A549 (cell line): ENCODE results near the gene CC2D2A. TPM values are rescaled to one million over a fixed set of nuclear protein-coding genes. Genes with fewer than 3 reads are reported as not detected.

Experiments used
- ATAC-seq, 2 experiments: fragments of 200-7000 bp in 1 of 2; fragments of >200 bp in 1 of 2; cut with Nextera tagmentation in 1 of 2; cut with Tn5 transposase in 1 of 2; 3 replicates each; pipeline versions ENCODE4 v1.8.0 to v1.9.1; 2018 to 2020; ENCODE audit warnings: mild to moderate bottlenecking in 1 of 2, moderate library complexity in 1 of 2
- CTCF ChIA-PET: fragments of 300-600 bp; sonication (Branson Sonifier 250); formaldehyde crosslinking; extraction: SDS; loops from one replicate; lab custom pipeline; 2021; ENCODE audit warnings: antibody characterized with exemption, inconsistent platforms; lab: Yijun Ruan, JAX
- POLR2A ChIA-PET: fragments of 350-600 bp; formaldehyde crosslinking; extraction: SDS; loops from one replicate; lab custom pipeline; 2021; ENCODE audit warnings: antibody characterized with exemption, inconsistent platforms; lab: Yijun Ruan, JAX
- DNase-seq, 2 experiments: peaks; one replicate each; pipeline versions ENCODE4 v3.0.0 to v3.0.0-alpha.2; 2011 to 2016; ENCODE audit warnings: low read depth in 1 of 2, low spot score in 1 of 2
- FAIRE-seq: peaks from 2 replicates; lab custom pipeline; 2011; peaks lifted over from hg19 to GRCh38; lab: Jason Lieb, UNC
- H3K27ac ChIP-seq, 2 experiments: fragments of >200 bp; sonication (Bioruptor Twin); formaldehyde crosslinking; 3 replicates each; pipeline ENCODE4 v1.5.1; 2016 to 2017
- H3K4me1 ChIP-seq: fragments of >200 bp; sonication (Bioruptor Twin); formaldehyde crosslinking; 3 replicates; pipeline ENCODE4 v1.6.1; 2016
- H3K4me2 ChIP-seq: fragments of >200 bp; sonication (Bioruptor Twin); formaldehyde crosslinking; 3 replicates; pipeline ENCODE4 v1.6.1; 2016
- H3K4me3 ChIP-seq: fragments of >200 bp; sonication (Bioruptor Twin); formaldehyde crosslinking; 3 replicates; pipeline ENCODE4 v1.5.1; 2016
- H3K9me3 ChIP-seq: fragments of >200 bp; sonication (Bioruptor Twin); formaldehyde crosslinking; 3 replicates; pipeline ENCODE4 v1.6.1; 2016
- ATOH8 ChIP-seq: fragments of 250-450 bp; sonication (Bioruptor Pico); IDR thresholded peaks from 2 replicates; pipeline ENCODE4 v1.5.0; 2020; ENCODE audit warnings: low read depth, mild to moderate bottlenecking, moderate library complexity
- CBX2 ChIP-seq: fragments of 200-600 bp; sonication (generic); IDR thresholded peaks from 2 replicates; pipeline ENCODE4 v1.6.1; 2016; ENCODE audit warnings: low read depth, mild to moderate bottlenecking, borderline replicate concordance
- CBX8 ChIP-seq: fragments of 200-600 bp; sonication (generic); IDR thresholded peaks from 2 replicates; pipeline ENCODE4 v1.6.1; 2016
- CTCF ChIP-seq: fragments of >200 bp; sonication (Bioruptor Twin); formaldehyde crosslinking; IDR thresholded peaks from 3 replicates; pipeline ENCODE4 v1.5.1; 2016
- EHF ChIP-seq: fragments of 250-450 bp; sonication (Bioruptor Pico); IDR thresholded peaks from 2 replicates; pipeline ENCODE4 v1.5.0; 2020; ENCODE audit warnings: mild to moderate bottlenecking
- ELK1 ChIP-seq: fragments of 150-350 bp; IDR thresholded peaks from 2 replicates; pipeline ENCODE4 v1.6.1; 2014; ENCODE audit warnings: low read depth, mild to moderate bottlenecking, low read length
- HES2 ChIP-seq: fragments of >200 bp; sonication (Bioruptor Twin); formaldehyde crosslinking; IDR thresholded peaks from 2 replicates; pipeline ENCODE4 v1.6.1; 2016
- HOXB5 ChIP-seq: fragments of 250-450 bp; sonication (Bioruptor Pico); IDR thresholded peaks from 2 replicates; pipeline ENCODE4 v1.5.0; 2020; ENCODE audit warnings: mild to moderate bottlenecking, moderate library complexity
- MAFK ChIP-seq: fragments of 450-650 bp; IDR thresholded peaks from 2 replicates; pipeline ENCODE4 v1.6.1; 2014; ENCODE audit not compliant: partially characterized antibody
- NFE2L2 ChIP-seq: fragments of 150-350 bp; conservative IDR thresholded peaks from 2 replicates; pipeline ENCODE4 v1.6.1; 2014; ENCODE audit warnings: low read length
- POLR2A ChIP-seq: IDR thresholded peaks from 2 replicates; pipeline ENCODE4 v1.6.1; 2012; ENCODE audit warnings: mild to moderate bottlenecking, low read length
- SREBF2 ChIP-seq: fragments of 450-650 bp; IDR thresholded peaks from 2 replicates; pipeline ENCODE4 v1.6.1; 2014; ENCODE audit warnings: mild to moderate bottlenecking, moderate library complexity
- TP53 ChIP-seq: fragments of 250-450 bp; sonication (Bioruptor Pico); IDR thresholded peaks from 2 replicates; pipeline ENCODE4 v1.5.0; 2021; ENCODE audit warnings: mild to moderate bottlenecking, moderate library complexity
- ZNF302 ChIP-seq: fragments of 250-450 bp; sonication (Bioruptor Pico); IDR thresholded peaks from 2 replicates; pipeline ENCODE4 v1.9.0; 2021; ENCODE audit warnings: inconsistent platforms, mild to moderate bottlenecking, moderate library complexity
- ZSCAN20 ChIP-seq: fragments of 250-450 bp; sonication (Bioruptor Pico); IDR thresholded peaks from 2 replicates; pipeline ENCODE4 v1.8.0; 2022; ENCODE audit warnings: mild to moderate bottlenecking, moderate library complexity
- WGBS: methylation state at CpG from one replicate; pipeline ENCODE4 v1.1.6; 2017; ENCODE audit errors: missing lambda C conversion rate; 5-methylcytosine and 5-hydroxymethylcytosine counted together
- polyA plus RNA-seq, 4 experiments: library from polyadenylated mRNA; depleted of rRNA in 3 of 4; stranded (reverse); fragments of >200 nt; fragmentation: RNase III in 1 of 4; extraction: RNeasy Plus Mini Kit Qiagen cat#74134 plus additional on column Dnase treatment in 1 of 4; gene quantifications; 2 replicates in 3 of 4; 3 replicates in 1 of 4; pipeline ENCODE4 v1.2.3, GENCODE V29; 2011 to 2017

Gene CC2D2A
- polyA plus RNA-seq, 2 of the 4 experiments (the other 2 are of a cell fraction), result 10.7 to 18.8 TPM

- H3K4me1 ChIP-seq, result peaks cover 14% of the 10 kb centered on the region; the same call in 2 of the 3 replicates
- no peak for ATAC-seq
- WGBS, result 88% methylated on average over 3 of the region's 3 CpGs
- no peak overlapping the region for H3K4me3 ChIP-seq
- no peak overlapping the region for H3K4me2 ChIP-seq
- no peak for DNase-seq
- no peaks in the 10 kb centered on the region for H3K9me3 ChIP-seq
- FAIRE-seq, result no peak
- CTCF ChIA-PET, result no interaction called here
- H3K27ac ChIP-seq, result no peak overlapping the region
- TF ChIP-seq CBX2 (no peak), HOXB5 (no peak), POLR2A (no peak), CBX8 (no peak), TP53 (no peak), ATOH8 (CRISPR knock-in tag) (no peak), ELK1 (no peak), ZNF302 (CRISPR knock-in tag) (no peak), EHF (no peak), CTCF (no peak)
- POLR2A ChIA-PET, result no interaction called here
Measured at GRCh38 chr4:15550491-15550890, 80.8 kb downstream of the CC2D2A start.

GRCh38 chr4:15551740-15552446 is 82.2 kb downstream of the CC2D2A start:
- ChIA-PET CTCF (no interaction called here), POLR2A (no interaction called here)
- Histone ChIP-seq H3K27ac (no peak overlapping the region), H3K4me3 (no peak overlapping the region), H3K4me2 (peak overlapping the region; percentile 38), H3K9me3 (no peaks in the 10 kb centered on the region)
- DNase-seq, result peak in 1 of 2 experiments; percentile 5
- 21% methylated on average over 5 of the region's 5 CpGs for WGBS
- FAIRE-seq, result no peak
- TF ChIP-seq HES2, result no peak
- TF ChIP-seq, all 56 proteins: peak for 0
- peaks cover 14% of the 10 kb centered on the region; the same call in 2 of the 3 replicates for H3K4me1 ChIP-seq
- no peak for ATAC-seq

GRCh38 chr4:15552557-15553362 is 83.1 kb downstream of the CC2D2A start:
- CTCF ChIA-PET, result interaction anchor here (0.5 to 1.1 kb wide), 2 partner anchors 11 to 593 kb away, joined by 3 to 4 read pairs; no protein-coding TSS in a partner anchor
- TF ChIP-seq ZSCAN20 (CRISPR knock-in tag), result no peak
- Histone ChIP-seq H3K4me3 (no peak overlapping the region), H3K4me2 (peak overlapping the region; percentile 38; the same call in 2 of the 3 replicates), H3K9me3 (no peaks in the 10 kb centered on the region), H3K27ac (no peak overlapping the region), H3K4me1 (peaks cover 14% of the 10 kb centered on the region; the same call in 2 of the 3 replicates)
- DNase-seq (no peak), ATAC-seq (no peak), FAIRE-seq (no peak)
- POLR2A ChIA-PET, result no interaction called here
- WGBS, result 84% methylated on average over 6 of the region's 6 CpGs

DNA sequence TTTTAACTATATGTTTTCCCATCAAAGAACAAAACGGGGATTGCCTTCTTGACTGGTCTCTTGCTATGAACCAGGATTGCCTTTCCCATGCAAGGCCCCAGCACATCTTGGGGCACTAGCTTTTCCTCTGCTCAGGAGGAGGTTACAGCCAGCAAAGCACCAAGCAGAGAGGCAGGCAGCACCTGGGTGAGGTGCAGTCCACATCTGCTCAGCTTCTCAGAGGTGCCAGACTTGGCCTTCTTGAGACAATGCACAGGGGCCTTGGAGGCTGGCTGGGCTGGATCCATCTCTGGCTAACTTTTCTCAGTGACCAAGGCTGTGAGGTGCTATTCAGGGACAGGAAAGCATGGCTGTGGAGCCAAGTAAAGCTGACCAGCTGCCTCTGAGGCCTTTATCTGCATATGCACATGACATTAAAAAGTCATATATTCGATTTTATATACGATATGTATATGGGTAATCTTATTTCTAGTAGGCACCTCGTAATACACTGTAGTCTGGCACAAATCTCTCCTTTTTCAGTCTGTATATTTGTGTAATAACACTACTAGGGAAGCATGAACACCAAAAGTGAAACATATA is 86.9 kb downstream of the CC2D2A start:
- no peak for FAIRE-seq
- ChIA-PET CTCF (no interaction called here), POLR2A (no interaction called here)
- Histone ChIP-seq H3K4me1 (peaks cover 12% of the 10 kb centered on the region; the same call in 2 of the 3 replicates), H3K4me3 (no peak overlapping the region), H3K4me2 (no peak overlapping the region), H3K27ac (no peak overlapping the region), H3K9me3 (no peaks in the 10 kb centered on the region)
- ATAC-seq, result no peak
- TF ChIP-seq HOXB5 (no peak), SREBF2 (no peak), NFE2L2 (no peak), MAFK (no peak)
- 86% methylated on average over 4 of the region's 4 CpGs for WGBS
- DNase-seq, result no peak
